GM21576 (cell line): ENCODE data around the gene PARP12.
"Not testable (repeated sequence)": the region's sequence is repeated elsewhere in the genome, so short reads cannot be mapped to it uniquely, and the experiment has no call there.

Experiments
- ATAC-seq: cut with Tn5 transposase; IDR thresholded peaks from one replicate; pipeline ENCODE4 v1.9.1; 2021; ENCODE audit warnings: mild to moderate bottlenecking, moderate library complexity; ENCODE audit not compliant: unreplicated experiment

Gene PARP12

GRCh38 chr7:140062528-140063299 lies at the start of gene PARP12:
Gene PARP12, minus strand, starts transcription at chr7:140062951. Its CDS starts 104 bp downstream, at chr7:140062847.
- ATAC-seq: peak; percentile 87

GRCh38 chr7:140108777-140109176 lies 46.0 kb upstream of the PARP12 start:
- ATAC-seq: not testable (repeated sequence)

- no peak for ATAC-seq
These were observed 33.7 kb upstream of the PARP12 start for GRCh38 chr7:140096459-140096858.

GRCh38 chr7:140093375-140093774 lies 30.6 kb upstream of the PARP12 start:
- ATAC-seq: no peak

GRCh38 chr7:140085447-140085846 lies 22.7 kb upstream of the PARP12 start:
- ATAC-seq: no peak

GRCh38 chr7:140084972-140085371 lies 22.2 kb upstream of the PARP12 start:
- ATAC-seq: peak; percentile 89

- no peak for ATAC-seq
These were observed 21.4 kb upstream of the PARP12 start for GRCh38 chr7:140084142-140084655.

GRCh38 chr7:140082770-140083169 lies 20.0 kb upstream of the PARP12 start:
- ATAC-seq: no peak

- ATAC-seq: no peak
These were observed 19.1 kb upstream of the PARP12 start for GRCh38 chr7:140081774-140082425.

GRCh38 chr7:140080919-140081318 lies 18.2 kb upstream of the PARP12 start:
- no peak for ATAC-seq

- ATAC-seq: no peak
These were observed 16.4 kb upstream of the PARP12 start for GRCh38 chr7:140079121-140079536.

- ATAC-seq: no peak
These were observed 15.6 kb upstream of the PARP12 start for GRCh38 chr7:140078392-140078791.

- no peak for ATAC-seq
These were observed 12.0 kb upstream of the PARP12 start for GRCh38 chr7:140074780-140075179.

- no peak for ATAC-seq
These were observed 7.8 kb upstream of the PARP12 start for GRCh38 chr7:140070546-140070945.

GRCh38 chr7:140069298-140069949 lies 6.7 kb upstream of the PARP12 start:
- ATAC-seq: no peak

GRCh38 chr7:140068033-140068432 lies 5.3 kb upstream of the PARP12 start:
- ATAC-seq: no peak

- no peak for ATAC-seq
These were observed 4.3 kb upstream of the PARP12 start for GRCh38 chr7:140067052-140067451.

GRCh38 chr7:140062118-140062527 lies 628 bp downstream of the PARP12 start:
- ATAC-seq: peak; percentile 18

- no peak for ATAC-seq
These were observed 1.2 kb downstream of the PARP12 start for GRCh38 chr7:140061607-140061930.

- no peak for ATAC-seq
These were observed 1.8 kb downstream of the PARP12 start for GRCh38 chr7:140060788-140061606.

GRCh38 chr7:140060243-140060630 lies 2.5 kb downstream of the PARP12 start:
- no peak for ATAC-seq
